Hepatocyte (in vitro differentiated cells): ENCODE measurements around the gene NLRC3. TPM values are rescaled to one million over a fixed set of nuclear protein-coding genes. Genes with fewer than 3 reads are reported as not detected.

Experiments used
- DNase-seq: peaks from one replicate; pipeline ENCODE4 v3.0.0-alpha.2; 2016; ENCODE audit warnings: low spot score
- H2AFZ ChIP-seq: fragments of 200-600 bp; sonication (generic); 2 replicates; pipeline ENCODE4 v1.6.0; 2016; ENCODE audit warnings: antibody characterized with exemption, mild to moderate bottlenecking
- H3K27ac ChIP-seq: fragments of 200-600 bp; sonication (generic); 2 replicates; pipeline ENCODE4 v1.5.1; 2016; ENCODE audit warnings: mild to moderate bottlenecking
- H3K27me3 ChIP-seq: fragments of 200-600 bp; sonication (generic); 2 replicates; pipeline ENCODE4 v1.6.1; 2016
- H3K36me3 ChIP-seq: fragments of 200-600 bp; sonication (generic); replicated peaks from 2 replicates; pipeline ENCODE4 v1.5.1; 2016; ENCODE audit warnings: low read depth; ENCODE audit not compliant: insufficient read depth
- H3K4me1 ChIP-seq: fragments of 200-600 bp; sonication (generic); 2 replicates; pipeline ENCODE4 v1.5.1; 2016; ENCODE audit warnings: mild to moderate bottlenecking, moderate library complexity; ENCODE audit not compliant: insufficient read depth
- H3K4me2 ChIP-seq: fragments of 200-600 bp; sonication (generic); 2 replicates; pipeline ENCODE4 v1.6.0; 2016
- H3K4me3 ChIP-seq: fragments of 200-600 bp; sonication (generic); 2 replicates; pipeline ENCODE4 v1.5.1; 2016; ENCODE audit warnings: mild to moderate bottlenecking
- H3K79me2 ChIP-seq: fragments of 200-600 bp; sonication (generic); 2 replicates; pipeline ENCODE4 v1.6.0; 2017; ENCODE audit warnings: mild to moderate bottlenecking
- H3K9me2 ChIP-seq: fragments of 200-600 bp; sonication (generic); replicated peaks from 2 replicates; pipeline ENCODE4 v1.6.0; 2017; ENCODE audit warnings: mild to moderate bottlenecking; ENCODE audit not compliant: insufficient read depth
- H3K9me3 ChIP-seq: fragments of 200-600 bp; sonication (generic); 2 replicates; pipeline ENCODE4 v1.5.1; 2016; ENCODE audit warnings: low read depth, mild to moderate bottlenecking
- H4K20me1 ChIP-seq: fragments of 200-600 bp; sonication (generic); 2 replicates; pipeline ENCODE4 v1.6.0; 2016; ENCODE audit warnings: mild to moderate bottlenecking; ENCODE audit not compliant: insufficient read depth, poor library complexity, severe bottlenecking
- EZH2 ChIP-seq: fragments of 200-600 bp; sonication (generic); IDR thresholded peaks from 2 replicates; pipeline ENCODE4 v1.6.1; 2016; ENCODE audit warnings: antibody characterized with exemption, mild to moderate bottlenecking, borderline replicate concordance
- EZH2phosphoT487 ChIP-seq: fragments of 200-600 bp; sonication (generic); IDR thresholded peaks from one replicate; pipeline ENCODE4 v1.6.1; 2018; ENCODE audit warnings: antibody characterized with exemption, mild to moderate bottlenecking, low read depth, moderate library complexity; ENCODE audit not compliant: unreplicated experiment, severe bottlenecking
- WGBS: methylation state at CpG from one replicate; pipeline ENCODE4 v1.1.6; 2016; ENCODE audit warnings: low lambda C conversion rate; ENCODE audit errors: missing lambda C conversion rate; 5-methylcytosine and 5-hydroxymethylcytosine counted together
- polyA plus RNA-seq: library from polyadenylated mRNA; unstranded; fragments of >200 nt; fragmentation: Nextera tagmentation; extraction: Ambion mirVana; gene quantifications from 2 replicates; pipeline ENCODE4 v1.2.1, GENCODE V29; 2016
- total RNA-seq: library from RNA; depleted of rRNA; stranded (reverse); fragments of >200 nt; gene quantifications from 2 replicates; pipeline ENCODE4 v1.2.3, GENCODE V29; 2014
- TF ChIP-seq, protein P1 (sequence below): fragments of 200-600 bp; sonication (generic); IDR thresholded peaks from 2 replicates; pipeline ENCODE4 v1.5.1; 2016; ENCODE audit warnings: antibody characterized with exemption, mild to moderate bottlenecking; ENCODE audit not compliant: poor library complexity

The NLRC3 gene
- total and polyA plus RNA-seq, 2 experiments from 2014 or later, result 0.10 to 0.15 TPM

DNA sequence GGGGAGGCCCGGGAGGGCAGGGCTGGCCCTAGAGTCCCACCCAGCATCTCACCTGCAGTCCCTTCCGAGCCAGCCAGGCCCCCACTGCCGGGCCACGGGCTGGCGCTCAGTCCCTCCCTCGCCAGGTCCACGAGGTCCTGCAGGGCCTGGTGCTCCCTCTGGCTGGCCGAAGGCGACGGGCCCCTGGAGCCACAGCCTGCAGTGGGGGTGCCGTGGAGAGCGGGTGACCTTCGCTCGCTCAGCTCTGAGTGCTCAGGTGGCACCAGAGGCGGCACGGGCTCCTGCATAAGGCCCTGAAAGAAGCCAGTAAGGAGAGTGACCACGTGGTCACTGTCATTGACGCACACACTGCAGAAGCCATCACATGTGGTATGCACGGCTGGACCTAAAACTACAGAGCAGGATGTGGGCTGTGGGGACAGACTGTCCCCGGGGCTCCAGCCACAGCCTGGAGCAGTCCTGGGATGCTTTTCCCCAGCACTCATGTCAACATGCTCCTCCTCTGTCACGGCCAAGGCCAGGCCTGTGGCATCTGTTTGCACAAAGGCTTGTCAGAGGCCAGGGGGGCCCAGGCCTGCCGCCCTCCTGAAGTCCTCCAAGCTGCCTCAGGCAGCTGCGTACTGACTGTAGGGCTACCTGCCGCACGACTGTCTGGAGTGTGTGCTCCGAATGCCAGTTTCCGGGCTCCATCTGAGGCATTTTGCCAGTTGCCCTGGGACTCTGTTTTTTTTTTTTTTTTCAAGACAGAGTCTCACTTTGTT lies 19.1 kb upstream of the NLRC3 start:
- TF ChIP-seq, protein P1, sequence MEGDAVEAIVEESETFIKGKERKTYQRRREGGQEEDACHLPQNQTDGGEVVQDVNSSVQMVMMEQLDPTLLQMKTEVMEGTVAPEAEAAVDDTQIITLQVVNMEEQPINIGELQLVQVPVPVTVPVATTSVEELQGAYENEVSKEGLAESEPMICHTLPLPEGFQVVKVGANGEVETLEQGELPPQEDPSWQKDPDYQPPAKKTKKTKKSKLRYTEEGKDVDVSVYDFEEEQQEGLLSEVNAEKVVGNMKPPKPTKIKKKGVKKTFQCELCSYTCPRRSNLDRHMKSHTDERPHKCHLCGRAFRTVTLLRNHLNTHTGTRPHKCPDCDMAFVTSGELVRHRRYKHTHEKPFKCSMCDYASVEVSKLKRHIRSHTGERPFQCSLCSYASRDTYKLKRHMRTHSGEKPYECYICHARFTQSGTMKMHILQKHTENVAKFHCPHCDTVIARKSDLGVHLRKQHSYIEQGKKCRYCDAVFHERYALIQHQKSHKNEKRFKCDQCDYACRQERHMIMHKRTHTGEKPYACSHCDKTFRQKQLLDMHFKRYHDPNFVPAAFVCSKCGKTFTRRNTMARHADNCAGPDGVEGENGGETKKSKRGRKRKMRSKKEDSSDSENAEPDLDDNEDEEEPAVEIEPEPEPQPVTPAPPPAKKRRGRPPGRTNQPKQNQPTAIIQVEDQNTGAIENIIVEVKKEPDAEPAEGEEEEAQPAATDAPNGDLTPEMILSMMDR, result no peak
- TF ChIP-seq EZH2 (no peak), EZH2phosphoT487 (no peak)
- DNase-seq, result no peak
- Histone ChIP-seq H3K27me3 (no peaks in the 10 kb centered on the region), H3K79me2 (no peaks in the 10 kb centered on the region), H3K36me3 (no peaks in the 10 kb centered on the region), H3K9me2 (no peaks in the 10 kb centered on the region), H3K4me2 (no peak overlapping the region), H3K4me1 (no peaks in the 10 kb centered on the region), H2AFZ (no peak overlapping the region), H3K9me3 (peaks cover 5% of the 10 kb centered on the region), H4K20me1 (no peaks in the 10 kb centered on the region), H3K27ac (no peak overlapping the region), H3K4me3 (no peak overlapping the region)
- 91% methylated on average over 20 of the region's 27 CpGs for WGBS

DNA sequence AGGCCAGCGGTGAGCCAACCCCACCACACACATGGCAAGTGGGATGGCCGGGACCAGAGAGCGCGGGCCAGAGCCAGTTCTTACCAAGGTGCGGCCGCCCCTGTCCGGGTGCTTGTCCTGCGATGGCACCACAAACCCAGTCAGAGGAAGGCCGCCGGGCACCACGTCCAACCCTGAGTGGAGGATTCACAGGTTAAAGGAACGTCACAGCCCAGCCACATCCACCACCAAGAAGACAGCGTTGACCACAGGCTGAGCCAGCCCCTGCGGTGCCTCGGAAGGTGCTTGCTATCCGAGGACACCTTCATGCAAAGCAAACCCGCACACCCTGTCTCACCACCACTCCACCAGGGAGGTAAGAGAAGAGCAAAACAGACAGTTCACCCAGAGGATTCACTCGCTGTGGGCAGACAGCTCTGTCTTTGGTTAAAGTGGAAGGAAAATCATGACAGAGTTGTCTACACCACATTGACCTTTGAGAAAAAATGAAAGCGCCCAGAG lies 18.4 kb upstream of the NLRC3 start:
- TF ChIP-seq EZH2phosphoT487, result no peak
- TF ChIP-seq EZH2, result no peak
- H4K20me1 ChIP-seq, result no peaks in the 10 kb centered on the region
- no peak for DNase-seq
- no peaks in the 10 kb centered on the region for H3K4me1 ChIP-seq
- H3K4me3 ChIP-seq, result no peak overlapping the region
- H3K27me3 ChIP-seq, result no peaks in the 10 kb centered on the region
- WGBS, result 99% methylated on average over 19 of the region's 19 CpGs
- no peak overlapping the region for H2AFZ ChIP-seq
- no peak overlapping the region for H3K27ac ChIP-seq
- no peaks in the 10 kb centered on the region for H3K36me3 ChIP-seq
- H3K4me2 ChIP-seq, result no peak overlapping the region
- H3K9me3 ChIP-seq, result peaks cover 5% of the 10 kb centered on the region
- no peaks in the 10 kb centered on the region for H3K79me2 ChIP-seq
- no peaks in the 10 kb centered on the region for H3K9me2 ChIP-seq

DNA sequence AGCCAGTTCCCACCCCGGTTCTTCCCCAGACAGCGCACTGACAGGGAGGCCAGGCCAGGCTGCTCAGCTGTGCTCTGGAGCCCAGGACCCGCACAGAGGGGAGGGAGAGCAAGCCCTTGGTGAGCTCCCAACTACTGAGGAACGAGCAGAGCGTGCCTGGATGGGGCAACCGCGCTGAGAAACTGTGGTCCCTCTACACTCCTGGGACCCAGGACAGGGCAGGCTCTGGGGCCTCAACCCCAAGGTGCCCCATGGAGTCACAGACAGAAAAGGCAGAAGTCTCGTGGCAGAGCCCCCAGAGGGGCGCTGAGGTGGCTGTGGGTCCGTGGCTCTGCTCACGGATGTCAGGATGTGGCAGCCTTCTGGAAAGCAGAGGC lies 17.9 kb upstream of the NLRC3 start:
- Histone ChIP-seq H3K4me1 (no peaks in the 10 kb centered on the region), H3K79me2 (no peaks in the 10 kb centered on the region), H3K4me2 (no peak overlapping the region), H3K9me2 (no peaks in the 10 kb centered on the region), H2AFZ (no peak overlapping the region), H3K27me3 (no peaks in the 10 kb centered on the region), H3K36me3 (no peaks in the 10 kb centered on the region), H4K20me1 (no peaks in the 10 kb centered on the region), H3K27ac (no peak overlapping the region), H3K4me3 (no peak overlapping the region), H3K9me3 (peaks cover 4% of the 10 kb centered on the region)
- TF ChIP-seq EZH2 (no peak), EZH2phosphoT487 (no peak)
- TF ChIP-seq, protein P1, result no peak
- WGBS, result 97% methylated on average over 11 of the region's 11 CpGs
- DNase-seq, result no peak

DNA sequence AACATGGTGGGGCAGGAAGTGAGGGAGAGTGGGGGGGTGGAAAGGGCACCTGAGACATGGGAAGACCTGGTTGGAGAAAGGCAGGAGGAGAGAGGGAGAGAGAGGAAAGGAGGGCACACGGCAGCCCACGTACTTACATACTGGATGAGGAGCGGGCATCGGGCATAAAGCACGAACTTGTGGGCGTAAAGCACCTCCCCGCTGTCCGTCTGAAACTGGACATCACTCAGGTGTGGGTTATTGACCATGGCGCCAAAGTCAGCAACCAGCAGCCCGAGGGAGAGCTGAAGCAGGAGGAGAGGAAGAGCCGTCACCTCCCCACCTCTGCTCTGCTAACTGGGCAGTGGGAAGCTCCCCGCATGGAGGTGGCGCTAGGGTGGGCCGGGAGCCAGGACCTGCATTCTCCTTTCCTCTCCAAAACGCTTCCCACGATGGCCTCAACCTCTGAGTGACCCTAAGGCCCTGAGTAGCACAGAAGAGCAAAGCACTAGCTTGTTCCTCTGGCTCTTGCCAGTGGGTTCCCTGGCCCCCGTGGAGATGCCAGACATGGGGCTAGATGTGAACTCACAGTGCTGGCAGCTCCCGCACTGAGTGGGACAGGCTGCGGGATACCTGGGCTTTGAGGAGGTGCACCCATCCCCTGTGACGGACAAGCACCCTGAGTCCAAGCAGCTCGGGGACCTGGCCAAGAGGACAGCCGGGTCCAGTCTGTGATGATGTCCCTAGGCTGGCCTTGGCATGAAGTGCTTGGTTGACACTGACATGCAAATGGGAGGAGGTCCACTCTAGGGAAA lies 17.3 kb upstream of the NLRC3 start:
- TF ChIP-seq, protein P1, result no peak
- TF ChIP-seq EZH2phosphoT487 (no peak), EZH2 (no peak)
- Histone ChIP-seq H3K9me3 (no peaks in the 10 kb centered on the region), H3K27ac (no peak overlapping the region)

More for the DNA sequence above, 17.3 kb upstream of the NLRC3 start:
- no peaks in the 10 kb centered on the region for H3K36me3 ChIP-seq
- no peak for DNase-seq
- no peaks in the 10 kb centered on the region for H3K9me2 ChIP-seq
- H3K4me2 ChIP-seq, result no peak overlapping the region
- H3K79me2 ChIP-seq, result no peaks in the 10 kb centered on the region
- H3K4me1 ChIP-seq, result no peaks in the 10 kb centered on the region
- no peak overlapping the region for H2AFZ ChIP-seq
- no peaks in the 10 kb centered on the region for H4K20me1 ChIP-seq
- WGBS, result 97% methylated on average over 22 of the region's 22 CpGs
- H3K4me3 ChIP-seq, result no peak overlapping the region
- no peaks in the 10 kb centered on the region for H3K27me3 ChIP-seq
